Endothelial cell (in vitro differentiated cells): ENCODE results near the gene DRAXIN. TPM values are rescaled to one million over a fixed set of nuclear protein-coding genes. Genes with fewer than 3 reads are reported as not detected.

ENCODE experiments used
- DNase-seq: peaks from one replicate; pipeline ENCODE4 v3.0.0; 2021; ENCODE audit warnings: low spot score
- H3K27ac Mint-ChIP-seq: one replicate; pipeline ENCODE4 v1.8.0; 2021; ENCODE audit warnings: mixed read lengths, inconsistent platforms; ENCODE audit not compliant: unreplicated experiment
- H3K27me3 Mint-ChIP-seq: one replicate; pipeline ENCODE4 v1.8.0; 2021; ENCODE audit warnings: mild to moderate bottlenecking, moderate library complexity, mixed read lengths, inconsistent platforms; ENCODE audit not compliant: unreplicated experiment
- H3K36me3 Mint-ChIP-seq: one replicate; pipeline ENCODE4 v1.8.0; 2021; ENCODE audit warnings: mild to moderate bottlenecking, low read depth, mixed read lengths, inconsistent platforms; ENCODE audit not compliant: unreplicated experiment
- H3K4me1 Mint-ChIP-seq: one replicate; pipeline ENCODE4 v1.8.0; 2021; ENCODE audit warnings: mild to moderate bottlenecking, mixed read lengths, inconsistent platforms; ENCODE audit not compliant: unreplicated experiment
- H3K4me3 Mint-ChIP-seq: one replicate; pipeline ENCODE4 v1.8.0; 2021; ENCODE audit warnings: mild to moderate bottlenecking, mixed read lengths, inconsistent platforms; ENCODE audit not compliant: unreplicated experiment
- H3K9me3 Mint-ChIP-seq: one replicate; pipeline ENCODE4 v1.8.0; 2021; ENCODE audit warnings: mixed read lengths, inconsistent platforms; ENCODE audit not compliant: unreplicated experiment
- CTCF ChIP-seq: fragments of 200-600 bp; sonication (generic); IDR thresholded peaks from one replicate; pipeline ENCODE4 v1.5.0; 2021; ENCODE audit warnings: antibody characterized with exemption; ENCODE audit not compliant: unreplicated experiment
- total RNA-seq: library from RNA; stranded (reverse); fragmentation: NEBNext Ultra II Directional; extraction: Animal tissue kit (Norgen Biotek cat#: 25700); gene quantifications from one replicate; pipeline ENCODE4 v1.2.1, GENCODE V29; 2021; ENCODE audit not compliant: unreplicated experiment

The DRAXIN gene
- total RNA-seq, 1 donor from 2014 or later: 0.46 TPM

GRCh38 chr1:11693024-11693590 lies 1.6 kb downstream of the DRAXIN start:
- Mint-ChIP-seq H3K4me3 (no peak overlapping the region), H3K27ac (no peak overlapping the region), H3K9me3 (no peaks in the 10 kb centered on the region), H3K4me1 (peaks cover 12% of the 10 kb centered on the region), H3K27me3 (peaks cover 16% of the 10 kb centered on the region), H3K36me3 (peaks cover 5% of the 10 kb centered on the region)
- TF ChIP-seq CTCF: no peak
- no peak for DNase-seq

- DNase-seq: no peak
- H3K9me3 Mint-ChIP-seq: no peaks in the 10 kb centered on the region
- peaks cover 5% of the 10 kb centered on the region for H3K36me3 Mint-ChIP-seq
- no peak for TF ChIP-seq CTCF
- no peak overlapping the region for H3K4me3 Mint-ChIP-seq
- peaks cover 16% of the 10 kb centered on the region for H3K27me3 Mint-ChIP-seq
- peaks cover 12% of the 10 kb centered on the region for H3K4me1 Mint-ChIP-seq
- no peak overlapping the region for H3K27ac Mint-ChIP-seq
These were observed 2.4 kb downstream of the DRAXIN start for GRCh38 chr1:11693917-11694316.

- Mint-ChIP-seq H3K27ac (no peak overlapping the region), H3K36me3 (no peaks in the 10 kb centered on the region), H3K4me3 (no peak overlapping the region), H3K27me3 (peaks cover 9% of the 10 kb centered on the region), H3K9me3 (no peaks in the 10 kb centered on the region), H3K4me1 (peaks cover 3% of the 10 kb centered on the region)
- no peak for TF ChIP-seq CTCF
- DNase-seq: no peak
These were observed 4.4 kb downstream of the DRAXIN start for GRCh38 chr1:11695861-11696260.

GRCh38 chr1:11697188-11697892 lies 5.8 kb downstream of the DRAXIN start:
- Mint-ChIP-seq H3K9me3 (no peaks in the 10 kb centered on the region), H3K27me3 (peaks cover 9% of the 10 kb centered on the region), H3K36me3 (no peaks in the 10 kb centered on the region), H3K27ac (no peak overlapping the region), H3K4me1 (peaks cover 3% of the 10 kb centered on the region), H3K4me3 (no peak overlapping the region)
- DNase-seq: no peak
- no peak for TF ChIP-seq CTCF

- H3K36me3 Mint-ChIP-seq: no peaks in the 10 kb centered on the region
These were observed 6.3 kb downstream of the DRAXIN start for GRCh38 chr1:11697893-11698210.

More at GRCh38 chr1:11697893-11698210, 6.3 kb downstream of the DRAXIN start:
- Mint-ChIP-seq H3K4me1 (peaks cover 3% of the 10 kb centered on the region), H3K9me3 (no peaks in the 10 kb centered on the region), H3K27me3 (peaks cover 7% of the 10 kb centered on the region), H3K27ac (no peak overlapping the region), H3K4me3 (no peak overlapping the region)
- no peak for DNase-seq
- no peak for TF ChIP-seq CTCF
